EH (cell line): ENCODE measurements around the gene TAGAP.
"Not testable (repeated sequence)": the region's sequence is repeated elsewhere in the genome, so short reads cannot be mapped to it uniquely, and the experiment has no call there.

Experiments used
- DNase-seq: peaks from one replicate; pipeline ENCODE4 v3.0.0-alpha.2; 2015; ENCODE audit warnings: low read depth

The TAGAP gene

GRCh38 chr6:159010037-159010612, 34.7 kb downstream of the TAGAP start:
- peak; percentile 31 for DNase-seq

- DNase-seq: peak; percentile 35
These were observed 36.0 kb downstream of the TAGAP start for GRCh38 chr6:159008656-159009288.

GRCh38 chr6:159007510-159007909, 37.3 kb downstream of the TAGAP start:
- no peak for DNase-seq

- no peak for DNase-seq
These were observed 39.4 kb downstream of the TAGAP start for GRCh38 chr6:159005436-159005835.

GRCh38 chr6:159004592-159004991, 40.2 kb downstream of the TAGAP start:
- no peak for DNase-seq

- DNase-seq: peak; percentile 73
These were observed 42.2 kb downstream of the TAGAP start for GRCh38 chr6:159002432-159003155.

- DNase-seq: peak; percentile 93
These were observed 45.0 kb downstream of the TAGAP start, which contains the start of gene RSPH3 for GRCh38 chr6:158999666-159000403. Gene RSPH3 (minus strand): TSS chr6:159000202. CDS start chr6:158999550, 652 bp downstream.

- no peak for DNase-seq
These were observed 45.6 kb downstream of the TAGAP start for GRCh38 chr6:158999154-158999665.

GRCh38 chr6:158996856-158997255, 47.9 kb downstream of the TAGAP start:
- no peak for DNase-seq

GRCh38 chr6:158993639-158994038, 51.2 kb downstream of the TAGAP start:
- DNase-seq: no peak

GRCh38 chr6:158991017-158991723, 53.6 kb downstream of the TAGAP start:
- no peak for DNase-seq

GRCh38 chr6:158989711-158990110, 55.1 kb downstream of the TAGAP start:
- not testable (repeated sequence) for DNase-seq

- DNase-seq: no peak
These were observed 56.3 kb downstream of the TAGAP start for GRCh38 chr6:158988477-158988876.

GRCh38 chr6:158987657-158988056, 57.1 kb downstream of the TAGAP start:
- DNase-seq: no peak
